CMK (cell line): ENCODE data around the gene GP1BB.
"Not testable (repeated sequence)": the region's sequence is repeated elsewhere in the genome, so short reads cannot be mapped to it uniquely, and the experiment has no call there.

Experiments used
- DNase-seq: peaks from one replicate; pipeline ENCODE4 v3.0.0-alpha.2; 2010; ENCODE audit warnings: low read depth

GP1BB gene

GRCh38 chr22:19693981-19694670, 29.2 kb upstream of the GP1BB start:
- no peak for DNase-seq

GRCh38 chr22:19694696-19695095, 28.6 kb upstream of the GP1BB start:
- no peak for DNase-seq

GRCh38 chr22:19696504-19697276, 26.6 kb upstream of the GP1BB start:
- no peak for DNase-seq

DNA sequence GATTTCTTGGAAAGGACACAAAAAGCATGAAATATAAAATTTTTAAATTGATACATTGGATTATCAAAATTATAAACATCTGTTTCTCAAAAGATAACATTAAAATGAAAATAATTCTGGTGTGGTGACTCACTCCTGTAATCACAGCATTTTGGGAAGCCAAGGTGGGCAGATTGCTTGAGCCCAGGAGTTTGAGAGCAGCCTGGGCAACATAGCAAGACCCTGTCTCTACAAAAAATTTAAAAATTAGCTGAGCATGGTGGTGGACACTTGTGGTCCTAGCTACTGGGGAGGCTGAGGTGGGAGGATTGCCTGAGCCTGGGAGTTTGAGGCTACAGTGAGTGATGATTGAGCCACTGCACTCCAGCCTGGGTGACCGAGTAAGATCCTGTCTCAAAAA, 25.5 kb upstream of the GP1BB start:
- not testable (repeated sequence) for DNase-seq

DNA sequence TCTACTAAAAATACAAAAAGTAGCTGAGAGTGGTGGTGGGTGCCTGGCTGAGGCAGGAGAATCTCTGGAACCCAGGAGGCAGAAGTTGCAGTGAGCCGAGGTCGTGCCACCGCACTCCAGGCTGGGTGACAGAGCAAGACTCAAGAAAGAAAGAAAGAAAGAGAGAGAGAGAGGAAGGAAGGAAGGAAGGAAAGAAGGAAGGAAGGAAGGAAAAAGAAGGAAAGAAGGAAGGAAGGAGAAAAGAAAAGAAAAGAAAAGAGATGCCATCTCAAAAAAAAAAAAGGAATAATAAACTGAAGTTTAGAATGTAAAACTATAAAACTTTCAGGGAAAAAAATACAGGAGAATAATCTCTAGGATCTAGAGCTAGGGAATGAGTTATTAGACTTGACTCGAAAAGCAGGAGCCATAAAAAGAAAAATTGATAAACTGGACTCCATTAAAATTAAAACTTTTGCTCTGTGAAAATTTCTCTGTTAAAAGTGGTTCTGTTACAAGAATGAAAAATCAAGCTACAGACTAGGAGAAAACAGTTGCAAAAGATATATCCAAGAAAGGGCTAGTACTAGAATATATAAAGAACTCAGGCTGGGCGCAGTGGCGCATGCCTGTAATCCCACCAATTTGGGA, 22.4 kb upstream of the GP1BB start:
- no peak for DNase-seq

- DNase-seq = no peak
Measured at GRCh38 chr22:19701420-19702145, 21.8 kb upstream of the GP1BB start.

GRCh38 chr22:19703869-19704268, 19.5 kb upstream of the GP1BB start:
- no peak for DNase-seq

- DNase-seq = no peak
Measured at GRCh38 chr22:19704355-19705015, 18.9 kb upstream of the GP1BB start.

- no peak for DNase-seq
Measured at GRCh38 chr22:19705181-19705934, 18.0 kb upstream of the GP1BB start.

DNA sequence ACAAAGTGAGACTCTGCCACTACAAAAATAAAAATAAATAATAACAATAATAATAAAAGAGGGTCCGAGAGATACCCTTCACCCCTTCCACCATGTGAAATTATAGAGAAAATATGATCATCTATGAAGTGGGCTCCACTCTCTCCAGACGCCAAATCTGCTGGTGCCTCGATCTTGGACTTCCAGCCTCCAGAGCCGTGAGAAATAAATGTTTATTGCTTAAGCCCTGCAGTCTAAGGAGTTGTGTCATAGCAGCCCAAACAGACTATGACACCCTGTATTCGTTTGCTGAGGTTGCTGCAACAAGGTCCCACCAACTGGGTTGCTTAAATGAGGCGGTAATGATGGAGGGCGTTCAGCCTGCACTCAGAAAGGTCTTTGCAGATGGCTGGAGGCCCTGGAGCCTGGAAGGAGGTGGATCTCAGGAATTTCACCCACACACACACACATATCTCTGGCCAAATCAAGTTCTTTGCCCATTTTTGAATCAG, 16.6 kb upstream of the GP1BB start:
- no peak for DNase-seq

DNA sequence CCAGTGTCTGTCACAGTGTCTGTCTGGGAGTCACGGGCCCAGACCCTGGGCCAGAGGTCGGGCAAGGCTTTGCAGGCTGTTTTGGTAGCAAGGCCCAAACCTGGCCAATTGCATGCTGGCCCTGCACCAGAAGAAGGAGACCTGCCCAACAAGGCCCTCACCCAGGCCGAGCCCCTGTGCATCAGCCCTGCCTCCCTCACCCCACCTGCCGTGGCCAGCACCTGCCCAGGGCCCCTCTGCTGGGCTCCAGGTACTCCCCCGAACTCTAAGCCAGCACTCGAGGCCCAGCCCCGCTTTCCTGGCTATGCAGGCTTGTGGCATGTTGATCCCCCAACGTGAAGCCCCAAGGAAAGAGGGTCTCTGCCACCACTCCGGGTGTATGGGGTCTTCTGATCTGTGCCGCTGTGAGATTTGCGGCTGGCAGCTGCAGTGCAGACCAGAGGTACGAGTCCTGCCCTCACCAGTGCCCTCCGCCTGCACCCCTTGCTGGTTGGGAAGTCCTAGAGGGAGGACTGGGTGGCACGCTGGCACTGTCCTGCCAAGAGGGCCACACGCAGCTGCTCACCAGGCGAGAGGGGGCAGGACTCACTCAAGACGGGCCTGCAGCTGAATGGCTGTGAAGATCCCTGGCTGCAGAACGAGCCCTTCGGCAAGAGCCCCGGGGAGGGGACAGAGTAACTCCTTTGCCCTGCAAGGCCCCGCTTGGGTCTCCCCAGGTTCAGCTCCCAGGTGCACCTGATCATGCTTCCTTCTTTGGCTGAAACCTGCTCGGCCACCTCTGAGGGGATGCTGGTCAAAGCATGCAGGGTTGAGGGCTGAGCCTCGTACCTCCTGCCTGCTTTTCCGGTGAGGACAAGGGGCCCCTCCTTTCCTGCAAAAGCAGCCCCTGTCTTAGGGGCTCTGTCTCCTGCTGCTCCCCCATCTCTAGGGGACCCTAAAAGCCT, 15.7 kb upstream of the GP1BB start:
- no peak for DNase-seq

DNA sequence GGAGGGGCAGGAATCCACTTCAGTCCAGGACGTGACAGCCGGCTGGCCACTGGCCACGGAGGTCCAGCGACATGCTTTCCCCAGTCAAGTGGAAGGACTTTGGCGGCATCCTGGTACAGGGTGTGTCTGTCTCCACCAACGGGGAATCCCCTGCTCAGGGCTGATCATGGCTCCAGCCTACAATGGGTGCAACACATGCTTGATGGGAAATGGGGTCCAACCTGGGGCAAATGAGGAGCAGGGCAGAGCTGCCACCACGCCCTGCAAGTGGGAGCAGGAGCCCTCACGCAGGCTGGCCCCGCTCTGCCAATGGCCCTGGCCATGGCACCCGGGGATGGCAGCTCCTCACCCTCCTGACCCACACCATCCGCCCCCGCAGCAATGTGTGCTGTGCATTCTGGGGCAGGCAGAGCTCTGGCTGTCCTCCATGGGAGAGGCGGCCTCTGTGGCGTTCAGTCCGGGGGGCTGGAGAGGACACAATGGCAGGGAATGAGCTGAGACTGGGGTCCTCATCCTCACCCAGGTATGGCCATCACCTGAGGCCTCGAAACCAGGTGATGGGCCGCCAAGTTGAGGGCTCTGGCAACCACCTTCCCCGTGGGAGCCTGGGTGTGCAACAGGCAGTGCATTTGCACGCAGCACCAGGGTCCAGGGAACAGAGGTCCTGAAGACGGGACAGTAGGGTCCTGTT, 14.9 kb upstream of the GP1BB start:
- DNase-seq = no peak

GRCh38 chr22:19709063-19709769, 14.1 kb upstream of the GP1BB start:
- DNase-seq = no peak

- no peak for DNase-seq
Measured at GRCh38 chr22:19710020-19710768, 13.1 kb upstream of the GP1BB start.

DNA sequence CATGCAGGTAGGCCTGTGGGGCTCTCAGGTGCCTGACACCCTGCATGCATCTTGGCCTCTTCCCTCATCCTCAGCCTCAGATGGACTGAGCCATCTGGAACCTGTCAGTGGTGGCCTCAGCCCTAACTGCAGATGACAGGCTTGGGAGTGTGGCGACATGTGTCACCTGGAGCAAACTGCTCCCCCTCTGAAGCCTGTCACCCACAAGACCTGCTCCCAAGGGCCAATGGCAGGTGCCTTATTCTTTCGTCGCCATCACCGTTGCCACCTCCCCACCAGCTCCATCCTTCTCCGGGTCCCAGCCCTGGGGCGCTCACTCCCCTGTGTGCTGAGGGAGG, 12.6 kb upstream of the GP1BB start:
- DNase-seq = no peak

DNA sequence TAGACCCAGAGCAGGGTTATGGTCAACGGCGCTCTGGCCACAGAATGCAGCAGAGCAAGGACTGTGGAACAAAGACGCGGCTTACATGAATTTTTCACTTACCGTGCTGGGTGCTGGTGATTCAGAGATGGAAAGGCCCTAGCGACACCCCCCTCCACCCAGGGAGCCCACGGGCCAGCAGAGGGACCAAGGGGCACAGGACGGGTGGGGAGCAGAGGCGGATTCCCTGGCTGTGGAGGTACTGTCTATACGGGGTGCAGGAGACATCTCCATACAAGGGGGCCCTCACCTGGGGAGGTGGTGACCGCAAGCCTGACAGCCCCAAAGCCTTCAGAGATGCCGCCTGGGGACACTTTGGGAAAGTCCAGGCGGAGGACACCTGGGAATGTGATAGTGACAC, 10.1 kb upstream of the GP1BB start:
- no peak for DNase-seq

DNA sequence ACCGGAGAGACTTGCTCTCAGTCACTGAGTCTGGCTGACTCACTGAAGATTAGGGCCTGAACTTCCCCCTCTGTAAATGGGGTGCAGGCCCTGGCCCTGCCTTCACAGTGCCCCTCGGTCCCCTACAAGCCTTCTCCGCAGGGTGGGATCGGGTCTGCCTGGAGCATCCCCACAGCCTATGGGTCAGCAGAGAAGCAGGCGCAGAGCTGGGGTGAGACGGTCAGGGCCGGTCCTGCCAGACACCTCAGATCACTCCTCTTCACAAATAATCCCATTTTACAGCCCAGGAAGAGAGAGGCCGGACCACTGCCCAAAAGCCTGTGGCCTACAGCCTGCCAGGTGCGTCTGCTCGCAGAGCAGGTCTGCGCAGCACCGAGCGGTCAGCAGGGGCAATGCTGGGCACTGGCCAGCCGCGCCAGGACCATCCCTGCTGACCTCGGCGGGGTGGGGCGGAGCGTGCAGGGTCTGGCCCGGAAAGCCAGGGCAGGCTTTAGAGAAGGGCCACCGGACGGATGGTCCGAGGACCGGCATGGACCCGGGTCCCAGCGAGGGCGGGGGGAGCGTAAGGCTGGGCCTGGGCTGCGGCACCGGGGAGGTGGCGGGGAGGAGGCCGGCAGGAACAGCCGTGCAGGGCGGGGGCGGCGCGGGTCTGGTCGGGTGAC, 9.6 kb upstream of the GP1BB start:
- no peak for DNase-seq
